Measurements from ENCODE around the gene LENEP.

Gene LENEP

GRCh38 chr1:154966111-154966510 lies 27.3 kb upstream of the LENEP start:
- no peak for TF ChIP-seq ZNF274 (IDR thresholded peaks at IDR 0.05; ENCODE audit: low read depth, low read length)
- H3K4me3 ChIP-seq (ENCODE audit: low read length) = no peak overlapping the region

- H3K4me3 ChIP-seq (ENCODE audit: low read length) = no peak overlapping the region
- no peak for TF ChIP-seq ZNF274 (IDR thresholded peaks at IDR 0.05; ENCODE audit: low read depth, low read length)
These were observed 25.9 kb upstream of the LENEP start for GRCh38 chr1:154967331-154967950.

GRCh38 chr1:154968731-154969130 lies 24.7 kb upstream of the LENEP start:
- no peak for TF ChIP-seq ZNF274 (IDR thresholded peaks at IDR 0.05; ENCODE audit: low read depth, low read length)
- H3K4me3 ChIP-seq (ENCODE audit: low read length) = no peak overlapping the region

- no peak for TF ChIP-seq ZNF274 (IDR thresholded peaks at IDR 0.05; ENCODE audit: low read depth, low read length)
- H3K4me3 ChIP-seq (ENCODE audit: low read length) = no peak overlapping the region
These were observed 24.1 kb upstream of the LENEP start for GRCh38 chr1:154969246-154969645.

GRCh38 chr1:154969860-154970452 lies 23.4 kb upstream of the LENEP start:
- peak overlapping the region; percentile 24; the same call in 1 of the 2 replicates for H3K4me3 ChIP-seq (ENCODE audit: low read length)
- no peak for TF ChIP-seq ZNF274 (IDR thresholded peaks at IDR 0.05; ENCODE audit: low read depth, low read length)

GRCh38 chr1:154970631-154971340 lies 22.6 kb upstream of the LENEP start, which contains the start of gene SHC1:
Gene SHC1, minus strand, starts transcription at chr1:154970747. Its CDS starts 221 bp downstream, at chr1:154970526.
- peak within 1 kb of the TSS; percentile 24; the same call in 1 of the 2 replicates for H3K4me3 ChIP-seq (ENCODE audit: low read length)
- no peak for TF ChIP-seq ZNF274 (IDR thresholded peaks at IDR 0.05; ENCODE audit: low read depth, low read length)

GRCh38 chr1:154971341-154971998 lies 21.9 kb upstream of the LENEP start:
- H3K4me3 ChIP-seq (ENCODE audit: low read length) = no peak overlapping the region; the same call in 1 of the 2 replicates

GRCh38 chr1:154972213-154972516 lies 21.2 kb upstream of the LENEP start:
- no peak for TF ChIP-seq ZNF274 (IDR thresholded peaks at IDR 0.05; ENCODE audit: low read depth, low read length)
- H3K4me3 ChIP-seq (ENCODE audit: low read length) = no peak overlapping the region

More at GRCh38 chr1:154971341-154971998, 21.9 kb upstream of the LENEP start:
- no peak for TF ChIP-seq ZNF274 (IDR thresholded peaks at IDR 0.05; ENCODE audit: low read depth, low read length)

- no peak for TF ChIP-seq ZNF274 (IDR thresholded peaks at IDR 0.05; ENCODE audit: low read depth, low read length)
- H3K4me3 ChIP-seq (ENCODE audit: low read length) = peak overlapping the region; percentile 73; the same call in 1 of the 2 replicates
These were observed 20.7 kb upstream of the LENEP start for GRCh38 chr1:154972517-154973343.

- no peak for TF ChIP-seq ZNF274 (IDR thresholded peaks at IDR 0.05; ENCODE audit: low read depth, low read length)
- peak overlapping the region; percentile 73 for H3K4me3 ChIP-seq (ENCODE audit: low read length)
These were observed 19.9 kb upstream of the LENEP start for GRCh38 chr1:154973344-154974101.

- TF ChIP-seq ZNF274 (IDR thresholded peaks at IDR 0.05; ENCODE audit: low read depth, low read length) = no peak
- peak within 1 kb of the TSS; percentile 96 for H3K4me3 ChIP-seq (ENCODE audit: low read length)
These were observed 19.1 kb upstream of the LENEP start, which contains the start of gene CKS1B for GRCh38 chr1:154974102-154974807. Gene CKS1B, plus strand, starts transcription at chr1:154974681. Its CDS starts 65 bp downstream, at chr1:154974746.

- TF ChIP-seq ZNF274 (IDR thresholded peaks at IDR 0.05; ENCODE audit: low read depth, low read length) = no peak
These were observed 18.5 kb upstream of the LENEP start for GRCh38 chr1:154974808-154975408.

More at GRCh38 chr1:154974808-154975408, 18.5 kb upstream of the LENEP start:
- H3K4me3 ChIP-seq (ENCODE audit: low read length) = peak overlapping the region; percentile 96

All from GM08714 (cell line).